GM19193 (cell line): Measurements from ENCODE around the gene NFIX.

Experiments used
- POLR2A ChIP-seq: IDR thresholded peaks from 4 replicates; pipeline ENCODE4 v1.6.1; 2011; ENCODE audit not compliant: insufficient read depth, insufficient read length; ENCODE audit errors: extremely low read depth

NFIX gene

GRCh38 chr19:13083008-13083404, 87.7 kb downstream of the NFIX start:
- no peak for TF ChIP-seq POLR2A

- no peak for TF ChIP-seq POLR2A
These were observed 88.4 kb downstream of the NFIX start for GRCh38 chr19:13083627-13084026.

GRCh38 chr19:13085666-13086065, 90.4 kb downstream of the NFIX start:
- TF ChIP-seq POLR2A: no peak

GRCh38 chr19:13086341-13086740, 91.1 kb downstream of the NFIX start:
- TF ChIP-seq POLR2A: no peak

DNA sequence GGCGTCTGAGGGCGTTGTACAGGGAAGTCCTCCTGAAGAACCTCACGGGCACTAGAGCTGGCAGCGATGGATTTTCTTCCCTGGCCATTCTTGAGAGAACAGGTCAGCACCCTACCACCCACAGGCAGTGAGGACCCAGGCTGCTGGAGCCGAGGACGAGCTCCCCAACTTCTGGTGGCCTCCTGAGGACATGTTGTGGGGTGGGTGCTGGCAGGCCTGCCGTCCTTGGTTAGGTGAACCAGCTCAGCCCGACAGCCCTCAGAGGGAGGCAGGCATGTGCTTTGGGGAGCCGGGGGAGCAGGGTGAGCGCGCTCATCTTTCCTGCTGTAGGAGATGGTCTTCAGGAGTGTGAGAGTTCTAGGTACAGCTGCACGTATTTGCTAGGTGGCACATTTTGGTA, 92.0 kb downstream of the NFIX start:
- no peak for TF ChIP-seq POLR2A

GRCh38 chr19:13087795-13088537, 92.7 kb downstream of the NFIX start:
- no peak for TF ChIP-seq POLR2A

GRCh38 chr19:13089139-13089856, 94.0 kb downstream of the NFIX start:
- TF ChIP-seq POLR2A: no peak

DNA sequence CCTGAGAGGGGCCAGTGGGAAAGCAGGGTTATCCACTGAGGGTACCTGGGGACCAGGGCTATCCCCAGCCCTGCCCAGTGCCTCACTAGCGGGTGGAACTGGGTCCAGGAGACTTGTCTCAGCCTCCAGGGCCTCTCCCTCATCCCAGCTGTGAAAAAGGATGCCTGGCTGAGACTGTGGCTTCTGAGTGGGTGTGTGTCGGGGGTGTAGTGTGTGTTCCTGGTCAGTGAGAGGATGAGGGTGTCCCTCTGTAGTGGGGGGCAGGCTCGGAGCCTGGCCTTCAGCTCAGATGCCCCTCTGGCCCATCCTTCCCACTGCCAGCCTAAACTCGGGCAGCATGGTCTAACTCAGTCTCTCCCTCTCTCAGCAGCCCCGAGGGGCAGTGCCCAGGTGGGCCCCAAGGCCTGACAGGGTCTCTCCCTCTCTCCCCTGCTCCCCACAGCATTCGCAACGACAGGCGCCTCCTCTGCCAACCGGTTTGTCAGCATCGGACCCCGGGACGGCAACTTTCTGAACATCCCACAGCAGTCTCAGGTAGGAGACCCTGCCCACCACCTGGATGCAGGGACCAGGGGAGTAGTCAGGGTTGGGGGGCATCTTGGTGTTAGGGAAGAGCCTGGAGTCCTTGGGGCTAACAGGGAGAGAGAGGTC, 94.7 kb downstream of the NFIX start:
- no peak for TF ChIP-seq POLR2A

DNA sequence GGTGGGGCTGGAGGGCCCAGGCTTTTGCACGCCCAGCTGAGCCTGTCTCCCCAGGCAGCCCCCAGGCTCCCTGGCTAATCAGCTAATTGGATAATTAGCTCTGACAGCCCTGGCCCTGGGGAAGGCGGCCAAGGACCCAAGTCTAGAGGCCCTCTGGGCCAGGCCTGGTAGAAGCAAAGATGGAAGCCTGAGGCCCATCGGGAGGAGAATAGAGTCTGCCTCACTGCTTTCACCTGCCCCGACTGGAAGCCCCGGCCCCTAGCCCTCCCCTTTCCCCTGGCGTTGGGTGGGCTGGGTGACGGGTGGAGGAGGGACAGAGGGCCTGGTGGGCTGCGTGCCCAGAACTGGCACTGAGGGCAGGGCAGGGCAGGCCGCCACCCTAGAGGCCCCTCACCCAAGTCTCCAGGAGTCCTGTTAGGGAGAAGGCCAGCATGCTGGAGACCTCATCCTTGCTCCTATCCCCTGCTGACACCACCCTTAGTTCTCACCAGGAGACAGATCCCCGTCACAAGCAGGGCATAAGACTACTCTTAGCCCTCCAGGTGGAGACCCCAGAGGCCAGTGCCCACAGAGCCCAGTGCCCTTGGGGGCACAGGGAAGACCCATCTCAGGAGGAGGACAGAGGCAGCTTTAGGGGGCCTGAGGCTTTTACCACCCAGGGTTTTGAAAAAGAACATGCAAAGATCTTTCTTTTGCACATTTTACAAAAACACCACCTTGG, 95.4 kb downstream of the NFIX start:
- no peak for TF ChIP-seq POLR2A

GRCh38 chr19:13091400-13092157, 96.3 kb downstream of the NFIX start:
- no peak for TF ChIP-seq POLR2A

DNA sequence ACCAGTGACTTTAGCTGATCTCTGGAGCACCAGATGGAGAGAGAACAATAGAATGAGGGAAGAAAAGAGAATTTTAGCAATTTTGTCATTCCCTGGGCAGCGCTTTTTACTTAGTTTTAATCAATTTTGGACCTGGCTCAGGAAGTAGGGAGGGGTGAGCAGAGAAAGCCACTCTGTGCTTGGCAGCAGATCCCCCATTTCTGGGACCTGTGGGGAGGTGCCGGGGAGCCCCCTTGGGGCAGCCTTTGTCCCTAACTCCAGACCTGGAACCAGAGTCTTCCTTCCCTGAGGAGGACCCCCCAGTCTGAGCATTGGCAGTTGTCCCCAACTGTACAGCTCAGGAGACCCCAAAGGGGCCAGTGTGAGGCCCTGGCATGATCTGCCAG, 96.9 kb downstream of the NFIX start:
- no peak for TF ChIP-seq POLR2A

GRCh38 chr19:13092606-13093235, 97.4 kb downstream of the NFIX start:
- no peak for TF ChIP-seq POLR2A

GRCh38 chr19:13093407-13094105, 98.3 kb downstream of the NFIX start:
- no peak for TF ChIP-seq POLR2A
